H9 (cell line): ENCODE measurements around the gene ZC3H18. TPM values are rescaled to one million over a fixed set of nuclear protein-coding genes. Genes with fewer than 3 reads are reported as not detected.

ENCODE experiments used
- DNase-seq: peaks from one replicate; pipeline ENCODE4 v3.0.0-alpha.2; 2017
- H2AFZ ChIP-seq: one replicate; pipeline ENCODE4 v1.6.1; 2013; ENCODE audit warnings: mild to moderate bottlenecking, low read length, control low read depth, moderate library complexity
- H2AK5ac ChIP-seq: 2 replicates; pipeline ENCODE4 v1.6.1; 2013; ENCODE audit warnings: low read length, control low read depth, mixed read lengths; ENCODE audit not compliant: insufficient read length
- H2BK120ac ChIP-seq: one replicate; pipeline ENCODE4 v1.6.1; 2013; ENCODE audit warnings: low read depth, mild to moderate bottlenecking, low read length, control low read depth, inconsistent platforms; ENCODE audit not compliant: poor library complexity, severe bottlenecking
- H2BK12ac ChIP-seq: 2 replicates; pipeline ENCODE4 v1.6.1; 2013; ENCODE audit warnings: low read length, control low read depth, mixed read lengths, low read depth; ENCODE audit not compliant: insufficient read length
- H2BK15ac ChIP-seq: 2 replicates; pipeline ENCODE4 v1.6.1; 2013; ENCODE audit warnings: low read depth, low read length, control low read depth
- H2BK20ac ChIP-seq: one replicate; pipeline ENCODE4 v1.6.1; 2013; ENCODE audit warnings: low read depth, mild to moderate bottlenecking, low read length, control low read depth, inconsistent platforms; ENCODE audit not compliant: poor library complexity, severe bottlenecking
- H2BK5ac ChIP-seq: 2 replicates; pipeline ENCODE4 v1.6.1; 2013; ENCODE audit warnings: low read length, control low read depth, mixed read lengths; ENCODE audit not compliant: insufficient read length
- H3K14ac ChIP-seq: 2 replicates; pipeline ENCODE4 v1.6.1; 2013; ENCODE audit warnings: low read length, control low read depth; ENCODE audit not compliant: insufficient read depth
- H3K18ac ChIP-seq: 2 replicates; pipeline ENCODE4 v1.6.1; 2013; ENCODE audit warnings: low read depth, mild to moderate bottlenecking, mixed read lengths, low read length, control low read depth; ENCODE audit not compliant: insufficient read length
- H3K23ac ChIP-seq: 2 replicates; pipeline ENCODE4 v1.6.1; 2013; ENCODE audit warnings: low read length, control low read depth, mixed read lengths, low read depth; ENCODE audit not compliant: insufficient read length
- H3K23me2 ChIP-seq: 2 replicates; pipeline ENCODE4 v1.6.1; 2013; ENCODE audit warnings: low read depth, mild to moderate bottlenecking, mixed read lengths, low read length, control low read depth; ENCODE audit not compliant: insufficient read length, poor library complexity, severe bottlenecking
- H3K27ac ChIP-seq: 2 replicates; pipeline ENCODE4 v1.5.1; 2013; ENCODE audit warnings: low read length, control low read depth, mixed read lengths, low read depth; ENCODE audit not compliant: insufficient read length
- H3K27me3 ChIP-seq: 2 replicates; pipeline ENCODE4 v1.6.1; 2013; ENCODE audit warnings: low read length, control low read depth, inconsistent platforms; ENCODE audit not compliant: insufficient read depth
- H3K4ac ChIP-seq: 2 replicates; pipeline ENCODE4 v1.6.1; 2013; ENCODE audit warnings: low read depth, mild to moderate bottlenecking, control low read depth, inconsistent platforms, low read length, moderate library complexity
- H3K4me1 ChIP-seq: 2 replicates; pipeline ENCODE4 v1.6.1; 2013; ENCODE audit warnings: low read length, control low read depth, inconsistent platforms; ENCODE audit not compliant: insufficient read depth
- H3K4me2 ChIP-seq: 2 replicates; pipeline ENCODE4 v1.6.1; 2013; ENCODE audit warnings: low read length, control low read depth, mixed read lengths; ENCODE audit not compliant: insufficient read length, insufficient read depth
- H3K56ac ChIP-seq: 2 replicates; pipeline ENCODE4 v1.6.1; 2013; ENCODE audit warnings: low read depth, mild to moderate bottlenecking, mixed read lengths, low read length, control low read depth; ENCODE audit not compliant: insufficient read length
- H3K79me1 ChIP-seq: 2 replicates; pipeline ENCODE4 v1.6.1; 2013; ENCODE audit warnings: low read depth, mild to moderate bottlenecking, moderate library complexity, low read length, control low read depth, inconsistent platforms; ENCODE audit not compliant: insufficient read depth, poor library complexity, severe bottlenecking
- H3K79me2 ChIP-seq: 2 replicates; pipeline ENCODE4 v1.6.1; 2013; ENCODE audit warnings: low read length, control low read depth, inconsistent platforms; ENCODE audit not compliant: insufficient read depth
- H3K9ac ChIP-seq: 2 replicates; pipeline ENCODE4 v1.6.1; 2013; ENCODE audit warnings: low read length, control low read depth, mixed read lengths; ENCODE audit not compliant: insufficient read length; ENCODE audit errors: extremely low read depth
- H3K9me3 ChIP-seq: one replicate; pipeline ENCODE4 v1.6.1; 2013; ENCODE audit warnings: low read depth, low read length, inconsistent platforms; ENCODE audit not compliant: control insufficient read depth
- H3T11ph ChIP-seq: one replicate; pipeline ENCODE4 v1.6.1; 2013; ENCODE audit warnings: mild to moderate bottlenecking, low read length, control low read depth, inconsistent platforms
- H4K20me1 ChIP-seq: one replicate; pipeline ENCODE4 v1.6.1; 2013; ENCODE audit not compliant: control insufficient read depth, insufficient read length, insufficient read depth
- H4K5ac ChIP-seq: 2 replicates; pipeline ENCODE4 v1.6.1; 2013; ENCODE audit warnings: low read depth, mild to moderate bottlenecking, mixed read lengths, low read length, control low read depth; ENCODE audit not compliant: insufficient read length
- H4K8ac ChIP-seq: replicated peaks from 2 replicates; pipeline ENCODE4 v1.6.1; 2013; ENCODE audit warnings: low read length, control low read depth, mixed read lengths, low read depth; ENCODE audit not compliant: insufficient read length
- H4K91ac ChIP-seq: 2 replicates; pipeline ENCODE4 v1.6.1; 2013; ENCODE audit warnings: low read depth, mild to moderate bottlenecking, moderate library complexity, mixed read lengths, low read length, control low read depth; ENCODE audit not compliant: insufficient read length
- H3K27ac Mint-ChIP-seq, 3 experiments: 2 replicates in 2 of 3; 3 replicates in 1 of 3; pipeline ENCODE4 v1.8.0; 2020 to 2021; ENCODE audit warnings: mixed read lengths in 3 of 3, mild to moderate bottlenecking in 1 of 3, moderate library complexity in 1 of 3
- H3K27me3 Mint-ChIP-seq: 2 replicates; pipeline ENCODE4 v1.8.0; 2021; ENCODE audit warnings: low read depth, mild to moderate bottlenecking, moderate library complexity, mixed read lengths
- H3K36me3 Mint-ChIP-seq, 3 experiments: 2 replicates in 2 of 3; 3 replicates in 1 of 3; pipeline ENCODE4 v1.8.0; 2020 to 2021; ENCODE audit warnings: low read depth in 3 of 3, mixed read lengths in 3 of 3; ENCODE audit not compliant: insufficient read depth in 1 of 3
- H3K4me1 Mint-ChIP-seq, 2 experiments: 2 replicates each; pipeline ENCODE4 v1.8.0; 2020; ENCODE audit warnings: mixed read lengths in 2 of 2
- H3K4me3 Mint-ChIP-seq, 2 experiments: 2 replicates in 1 of 2; 3 replicates in 1 of 2; pipeline ENCODE4 v1.8.0; 2020 to 2021; ENCODE audit warnings: mild to moderate bottlenecking in 2 of 2, mixed read lengths in 2 of 2, moderate library complexity in 1 of 2
- H3K9me3 Mint-ChIP-seq, 2 experiments: 2 replicates in 1 of 2; 3 replicates in 1 of 2; pipeline ENCODE4 v1.8.0; 2020; ENCODE audit warnings: mild to moderate bottlenecking in 2 of 2, mixed read lengths in 2 of 2, moderate library complexity in 1 of 2
- WGBS: extraction: QIAGEN DNeasy Blood & Tissue Kit; methylation state at CpG from one replicate; pipeline ENCODE4 v1.1.7; 2013; ENCODE audit warnings: missing lambda C conversion rate, low lambda C conversion rate, mixed read lengths; ENCODE audit not compliant: insufficient read length; ENCODE audit errors: extremely low coverage; 5-methylcytosine and 5-hydroxymethylcytosine counted together
- total RNA-seq: library from RNA; stranded (reverse); gene quantifications from 2 replicates; pipeline ENCODE4 v1.2.1, GENCODE V29; 2021
- TF ChIP-seq, protein P1 (sequence below): fragments of 200-600 bp; sonication (generic); conservative IDR thresholded peaks from 3 replicates; pipeline ENCODE4 v1.8.0; 2021; ENCODE audit warnings: antibody characterized with exemption, mild to moderate bottlenecking

ZC3H18 gene
- total RNA-seq, 1 experiment from 2014 or later = 69.7 TPM

GRCh38 chr16:88531346-88531745 is 38.9 kb upstream of the ZC3H18 start:
- peaks cover 4 to 21% (median 12%) of the 10 kb centered on the region in 3 experiments; a peak in 6 of 7 replicates for H3K36me3 Mint-ChIP-seq
- Histone ChIP-seq H3K4me1 (no peaks in the 10 kb centered on the region), H2BK120ac (no peak overlapping the region), H2AK5ac (no peak overlapping the region), H2BK5ac (no peak overlapping the region), H3K56ac (no peak overlapping the region), H4K20me1 (no peaks in the 10 kb centered on the region), H2BK12ac (no peak overlapping the region), H3K23ac (no peak overlapping the region), H3K27ac (no peak overlapping the region), H3K4me2 (no peak overlapping the region), H3K23me2 (peaks cover 7% of the 10 kb centered on the region), H2BK15ac (no peak overlapping the region), H3K9ac (no peak overlapping the region), H4K8ac (no peak overlapping the region), H3K9me3 (no peaks in the 10 kb centered on the region), H4K91ac (no peak overlapping the region), H3K14ac (no peak overlapping the region; the same call in 1 of the 2 replicates), H3T11ph (no peak overlapping the region), H3K18ac (no peak overlapping the region), H3K79me1 (no peaks in the 10 kb centered on the region), H2BK20ac (no peak overlapping the region), H4K5ac (no peak overlapping the region), H3K4ac (no peak overlapping the region), H3K27me3 (no peaks in the 10 kb centered on the region), H2AFZ (no peak overlapping the region), H3K79me2 (no peaks in the 10 kb centered on the region)
- peaks cover 2 to 14% of the 10 kb centered on the region in 2 experiments; a peak in 3 of 4 replicates for H3K4me1 Mint-ChIP-seq
- no peaks in the 10 kb centered on the region for H3K9me3 Mint-ChIP-seq
- WGBS = no CpG with 5 or more reads among the region's 12 CpGs
- no peak overlapping the region for H3K4me3 Mint-ChIP-seq
- no peak for DNase-seq
- no peak overlapping the region for H3K27ac Mint-ChIP-seq
- TF ChIP-seq, protein P1, sequence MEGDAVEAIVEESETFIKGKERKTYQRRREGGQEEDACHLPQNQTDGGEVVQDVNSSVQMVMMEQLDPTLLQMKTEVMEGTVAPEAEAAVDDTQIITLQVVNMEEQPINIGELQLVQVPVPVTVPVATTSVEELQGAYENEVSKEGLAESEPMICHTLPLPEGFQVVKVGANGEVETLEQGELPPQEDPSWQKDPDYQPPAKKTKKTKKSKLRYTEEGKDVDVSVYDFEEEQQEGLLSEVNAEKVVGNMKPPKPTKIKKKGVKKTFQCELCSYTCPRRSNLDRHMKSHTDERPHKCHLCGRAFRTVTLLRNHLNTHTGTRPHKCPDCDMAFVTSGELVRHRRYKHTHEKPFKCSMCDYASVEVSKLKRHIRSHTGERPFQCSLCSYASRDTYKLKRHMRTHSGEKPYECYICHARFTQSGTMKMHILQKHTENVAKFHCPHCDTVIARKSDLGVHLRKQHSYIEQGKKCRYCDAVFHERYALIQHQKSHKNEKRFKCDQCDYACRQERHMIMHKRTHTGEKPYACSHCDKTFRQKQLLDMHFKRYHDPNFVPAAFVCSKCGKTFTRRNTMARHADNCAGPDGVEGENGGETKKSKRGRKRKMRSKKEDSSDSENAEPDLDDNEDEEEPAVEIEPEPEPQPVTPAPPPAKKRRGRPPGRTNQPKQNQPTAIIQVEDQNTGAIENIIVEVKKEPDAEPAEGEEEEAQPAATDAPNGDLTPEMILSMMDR = no peak
- peaks cover 2% of the 10 kb centered on the region; the same call in 1 of the 2 replicates for H3K27me3 Mint-ChIP-seq
